Astrocyte (in vitro differentiated cells and primary cell): ENCODE data around the gene RASD1.

Experiments
- EZH2 ChIP-seq: IDR thresholded peaks from 2 replicates; pipeline ENCODE4 v1.6.1; 2012; ENCODE audit warnings: mild to moderate bottlenecking, low read length, inconsistent platforms; ENCODE audit not compliant: insufficient read depth
- TF ChIP-seq, protein P1 (sequence below): IDR thresholded peaks from 2 replicates; pipeline ENCODE4 v1.5.1; 2011; ENCODE audit warnings: low read depth, mild to moderate bottlenecking, inconsistent platforms, low read length, moderate library complexity; ENCODE audit not compliant: insufficient read depth

DNA sequence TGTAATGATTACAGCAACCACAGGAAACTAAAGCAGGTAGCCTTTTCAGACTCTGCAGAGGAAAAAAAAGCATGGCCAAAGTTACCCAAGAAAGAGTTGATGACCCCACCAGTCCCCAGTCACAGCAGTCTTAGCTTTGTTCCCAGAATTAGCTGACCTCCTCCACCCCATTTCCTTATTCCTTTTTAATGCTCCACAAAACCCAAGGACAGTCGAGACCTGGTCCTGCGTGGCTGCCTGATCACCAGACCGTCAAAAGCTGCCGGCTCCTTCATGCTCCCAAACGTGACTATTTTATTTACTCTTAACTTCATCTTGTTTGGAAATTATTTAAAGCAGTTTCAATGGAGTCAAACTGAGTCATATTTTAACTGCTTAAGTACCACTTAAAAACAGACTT, 48.1 kb downstream of the RASD1 start:
- TF ChIP-seq, protein P1, sequence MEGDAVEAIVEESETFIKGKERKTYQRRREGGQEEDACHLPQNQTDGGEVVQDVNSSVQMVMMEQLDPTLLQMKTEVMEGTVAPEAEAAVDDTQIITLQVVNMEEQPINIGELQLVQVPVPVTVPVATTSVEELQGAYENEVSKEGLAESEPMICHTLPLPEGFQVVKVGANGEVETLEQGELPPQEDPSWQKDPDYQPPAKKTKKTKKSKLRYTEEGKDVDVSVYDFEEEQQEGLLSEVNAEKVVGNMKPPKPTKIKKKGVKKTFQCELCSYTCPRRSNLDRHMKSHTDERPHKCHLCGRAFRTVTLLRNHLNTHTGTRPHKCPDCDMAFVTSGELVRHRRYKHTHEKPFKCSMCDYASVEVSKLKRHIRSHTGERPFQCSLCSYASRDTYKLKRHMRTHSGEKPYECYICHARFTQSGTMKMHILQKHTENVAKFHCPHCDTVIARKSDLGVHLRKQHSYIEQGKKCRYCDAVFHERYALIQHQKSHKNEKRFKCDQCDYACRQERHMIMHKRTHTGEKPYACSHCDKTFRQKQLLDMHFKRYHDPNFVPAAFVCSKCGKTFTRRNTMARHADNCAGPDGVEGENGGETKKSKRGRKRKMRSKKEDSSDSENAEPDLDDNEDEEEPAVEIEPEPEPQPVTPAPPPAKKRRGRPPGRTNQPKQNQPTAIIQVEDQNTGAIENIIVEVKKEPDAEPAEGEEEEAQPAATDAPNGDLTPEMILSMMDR, result no peak
- no peak for TF ChIP-seq EZH2
